Endothelial cell of umbilical vein (primary cell): ENCODE results near the gene SPAG7. TPM values are rescaled to one million over a fixed set of nuclear protein-coding genes. Genes with fewer than 3 reads are reported as not detected.

ENCODE experiments used
- BruUV-seq: library from RNA; stranded (reverse); fragments of 400-500 nt; replicated peaks from 2 replicates; lab custom pipeline; 2021; lab: Mats Ljungman, UMichigan
- CTCF ChIA-PET: fragments of 300-600, 350-600 bp; sonication (Branson Sonifier 250); formaldehyde crosslinking; loops from one replicate; lab custom pipeline; 2021; ENCODE audit warnings: antibody characterized with exemption, inconsistent platforms; lab: Charles Lee
- POLR2A ChIA-PET: fragments of 300-600, 350-600 bp; sonication (Branson Sonifier 250); formaldehyde crosslinking; loops from one replicate; lab custom pipeline; 2021; ENCODE audit warnings: antibody characterized with exemption, inconsistent platforms; lab: Charles Lee
- DNase-seq: peaks from one replicate; pipeline ENCODE4 v3.0.0-alpha.2; 2011; ENCODE audit warnings: low read depth, low spot score
- FAIRE-seq: peaks from 2 replicates; lab custom pipeline; 2011; peaks lifted over from hg19 to GRCh38; lab: Jason Lieb, UNC
- H2AFZ ChIP-seq: 2 replicates; pipeline ENCODE4 v1.6.0; 2012; ENCODE audit warnings: low read depth, low read length, control low read depth, inconsistent platforms
- H3K27ac ChIP-seq: 2 replicates; pipeline ENCODE4 v1.5.1; 2011; ENCODE audit warnings: low read depth, mild to moderate bottlenecking, control low read depth, low read length, moderate library complexity; ENCODE audit not compliant: insufficient read depth
- H3K27me3 ChIP-seq, 2 experiments: 2 replicates each; pipeline versions ENCODE4 v1.6.0 to v1.6.1; 2011; ENCODE audit warnings: low read length in 2 of 2, mixed read lengths in 1 of 2; ENCODE audit not compliant: control insufficient read depth in 2 of 2, insufficient read depth in 2 of 2
- H3K36me3 ChIP-seq, 2 experiments: 2 replicates in 1 of 2; 3 replicates in 1 of 2; pipeline ENCODE4 v1.5.1; 2011; ENCODE audit warnings: low read length in 2 of 2, mild to moderate bottlenecking in 1 of 2, moderate library complexity in 1 of 2; ENCODE audit not compliant: control insufficient read depth in 2 of 2, insufficient read depth in 2 of 2; ENCODE audit errors: extremely low read depth in 1 of 2
- H3K4me1 ChIP-seq: 3 replicates; pipeline ENCODE4 v1.5.1; 2011; ENCODE audit warnings: mild to moderate bottlenecking, low read length; ENCODE audit not compliant: control insufficient read depth, insufficient read depth; ENCODE audit errors: extremely low read depth
- H3K4me2 ChIP-seq: 2 replicates; pipeline ENCODE4 v1.6.1; 2011; ENCODE audit warnings: low read length, control low read depth, mixed read lengths; ENCODE audit not compliant: insufficient read depth
- H3K4me3 ChIP-seq, 3 experiments: fragments of 200-600 bp in 1 of 3; sonication (generic), shearing (Covaris generic) in 1 of 3; replicated peaks in 1 of 3; 2 replicates each; pipeline ENCODE4 v1.5.1; 2011 to 2016; ENCODE audit warnings: control low read depth in 3 of 3, low read length in 3 of 3, mild to moderate bottlenecking in 2 of 3, inconsistent platforms in 1 of 3, low read depth in 1 of 3, moderate library complexity in 1 of 3; ENCODE audit not compliant: insufficient read depth in 1 of 3
- H3K79me2 ChIP-seq: 2 replicates; pipeline ENCODE4 v1.6.0; 2012; ENCODE audit warnings: low read length, inconsistent platforms; ENCODE audit not compliant: control insufficient read depth, insufficient read depth
- H3K9ac ChIP-seq: replicated peaks from 2 replicates; pipeline ENCODE3; 2011; ENCODE audit warnings: low read length, control low read depth; ENCODE audit not compliant: insufficient read depth; ENCODE audit errors: extremely low read depth
- H3K9me1 ChIP-seq: replicated peaks from 3 replicates; pipeline ENCODE4 v1.6.0; 2011; ENCODE audit warnings: mild to moderate bottlenecking, low read length; ENCODE audit not compliant: control insufficient read depth, insufficient read depth; ENCODE audit errors: extremely low read depth
- H3K9me3 ChIP-seq: replicated peaks from 2 replicates; pipeline ENCODE4 v1.5.1; 2012; ENCODE audit warnings: low read length, inconsistent platforms; ENCODE audit not compliant: control insufficient read depth, insufficient read depth
- H4K20me1 ChIP-seq: replicated peaks from 2 replicates; pipeline ENCODE3; 2011; ENCODE audit warnings: mild to moderate bottlenecking, low read length; ENCODE audit not compliant: control insufficient read depth, insufficient read depth; ENCODE audit errors: extremely low read depth
- EZH2 ChIP-seq: IDR thresholded peaks from 2 replicates; pipeline ENCODE4 v1.6.1; 2012; ENCODE audit warnings: borderline replicate concordance, low read depth, mild to moderate bottlenecking, moderate library complexity, low read length, inconsistent platforms; ENCODE audit not compliant: severe bottlenecking
- FOS ChIP-seq: IDR thresholded peaks from 2 replicates; pipeline ENCODE4 v1.6.1; 2011; ENCODE audit warnings: mild to moderate bottlenecking, low read length, moderate library complexity, borderline replicate concordance; ENCODE audit not compliant: insufficient read depth
- GATA2 ChIP-seq: IDR thresholded peaks from 2 replicates; pipeline ENCODE4 v1.7.0; 2011; ENCODE audit warnings: low read depth, mild to moderate bottlenecking, moderate library complexity, mixed read lengths, low read length; ENCODE audit not compliant: insufficient read length, insufficient read depth
- JUN ChIP-seq: IDR thresholded peaks from 2 replicates; pipeline ENCODE4 v1.6.1; 2011; ENCODE audit warnings: borderline replicate concordance, low read depth; ENCODE audit not compliant: insufficient read length, insufficient read depth
- MAX ChIP-seq: IDR thresholded peaks from 2 replicates; pipeline ENCODE4 v1.6.1; 2011; ENCODE audit not compliant: insufficient read depth, insufficient read length
- MYC ChIP-seq: IDR thresholded peaks from one replicate; pipeline ENCODE4 v1.6.1; 2011; ENCODE audit warnings: mild to moderate bottlenecking, low read depth, low read length
- POLR2A ChIP-seq: IDR thresholded peaks from 2 replicates; pipeline ENCODE4 v1.6.1; 2012; ENCODE audit warnings: low read depth, mild to moderate bottlenecking, control low read depth, low read length
- POLR2AphosphoS5 ChIP-seq: IDR thresholded peaks from 2 replicates; pipeline ENCODE4 v1.6.1; 2012; ENCODE audit warnings: low read depth, mild to moderate bottlenecking, control low read depth, low read length, moderate library complexity; ENCODE audit not compliant: insufficient read depth
- dilution Hi-C: fragments of 300-500 bp; cut with MboI; formaldehyde crosslinking; loops from one replicate; pipeline ENCODE4 v1.15.0; 2019; ENCODE audit warnings: low sequenced_read_pairs; ENCODE audit not compliant: extremely low pct_ligation_motif_present
- intact Hi-C: fragments of 100-400 bp; cut with micrococcal nuclease; formaldehyde crosslinking; loops from one replicate; pipeline ENCODE4 v1.10.0; 2022
- polyA plus RNA-seq, 4 experiments: library from polyadenylated mRNA; depleted of rRNA in 3 of 4; stranded (reverse) in 3 of 4; unstranded in 1 of 4; fragments of >200 nt; gene quantifications; 2 replicates each; pipeline versions ENCODE4 v1.2.1 to v1.2.3, GENCODE V29; 2011 to 2012; ENCODE audit warnings: missing spikeins in 1 of 4
- total RNA-seq: library from RNA; stranded (reverse); gene quantifications from 2 replicates; pipeline ENCODE4 v1.2.3, GENCODE V29; 2021
- TF ChIP-seq, protein P1 (sequence below), 2 donors: IDR thresholded peaks; 1 replicate in 1 of 2; 2 replicates in 1 of 2; pipeline ENCODE4 v1.5.1; 2011; ENCODE audit warnings: low read length in 2 of 2, mild to moderate bottlenecking in 2 of 2, moderate library complexity in 2 of 2, control low read depth in 1 of 2, inconsistent platforms in 1 of 2, low read depth in 1 of 2; ENCODE audit not compliant: insufficient read depth in 1 of 2; ENCODE audit errors: extremely low read depth in 1 of 2

Gene SPAG7
- total and polyA plus RNA-seq, 2 donors (not counting 3 experiments of a cell fraction or from before 2014, with no cell fraction given): 68.6 to 75.2 TPM

GRCh38 chr17:4937553-4937952 is 30.1 kb downstream of the SPAG7 start:
- Histone ChIP-seq H3K4me1 (peaks cover 23% of the 10 kb centered on the region), H3K36me3 (peaks cover 2 to 20% of the 10 kb centered on the region in 2 experiments), H3K4me3 (no peak overlapping the region), H3K9me3 (no peaks in the 10 kb centered on the region), H2AFZ (no peak overlapping the region), H4K20me1 (no peaks in the 10 kb centered on the region), H3K9me1 (no peaks in the 10 kb centered on the region), H3K4me2 (no peak overlapping the region), H3K27me3 (no peaks in the 10 kb centered on the region), H3K79me2 (peaks cover 36% of the 10 kb centered on the region), H3K9ac (no peak overlapping the region), H3K27ac (no peak overlapping the region)
- BruUV-seq: no TSS peak
- FAIRE-seq (no peak), DNase-seq (no peak)
- POLR2A ChIA-PET: no interaction called here
- CTCF ChIA-PET: interaction anchor here (1.8 to 3.3 kb wide), 2 partner anchors 28 kb away, joined by 8 to 44 read pairs; no protein-coding TSS in a partner anchor
- dilution Hi-C loops (no loop called here), intact Hi-C loops (no loop called here)
- TF ChIP-seq GATA2 (no peak), FOS (no peak), POLR2AphosphoS5 (no peak), MYC (no peak), EZH2 (no peak), JUN (no peak), POLR2A (no peak), MAX (no peak)
- TF ChIP-seq, protein P1, sequence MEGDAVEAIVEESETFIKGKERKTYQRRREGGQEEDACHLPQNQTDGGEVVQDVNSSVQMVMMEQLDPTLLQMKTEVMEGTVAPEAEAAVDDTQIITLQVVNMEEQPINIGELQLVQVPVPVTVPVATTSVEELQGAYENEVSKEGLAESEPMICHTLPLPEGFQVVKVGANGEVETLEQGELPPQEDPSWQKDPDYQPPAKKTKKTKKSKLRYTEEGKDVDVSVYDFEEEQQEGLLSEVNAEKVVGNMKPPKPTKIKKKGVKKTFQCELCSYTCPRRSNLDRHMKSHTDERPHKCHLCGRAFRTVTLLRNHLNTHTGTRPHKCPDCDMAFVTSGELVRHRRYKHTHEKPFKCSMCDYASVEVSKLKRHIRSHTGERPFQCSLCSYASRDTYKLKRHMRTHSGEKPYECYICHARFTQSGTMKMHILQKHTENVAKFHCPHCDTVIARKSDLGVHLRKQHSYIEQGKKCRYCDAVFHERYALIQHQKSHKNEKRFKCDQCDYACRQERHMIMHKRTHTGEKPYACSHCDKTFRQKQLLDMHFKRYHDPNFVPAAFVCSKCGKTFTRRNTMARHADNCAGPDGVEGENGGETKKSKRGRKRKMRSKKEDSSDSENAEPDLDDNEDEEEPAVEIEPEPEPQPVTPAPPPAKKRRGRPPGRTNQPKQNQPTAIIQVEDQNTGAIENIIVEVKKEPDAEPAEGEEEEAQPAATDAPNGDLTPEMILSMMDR (IDR thresholded peaks at IDR 0.05; ENCODE audit: extremely low read depth in 1 of 2, insufficient read depth in 1 of 2, low read depth in 1 of 2, low read length in 2 of 2): no peak
